H1 (cell line): ENCODE measurements around the gene FABP6. TPM values are rescaled to one million over a fixed set of nuclear protein-coding genes. Genes with fewer than 3 reads are reported as not detected.

Source experiments
- BACH1 ChIP-seq: IDR thresholded peaks from 2 replicates; pipeline ENCODE4 v1.6.1; 2012; ENCODE audit warnings: low read length, improper control_type of control experiment
- BRCA1 ChIP-seq: IDR thresholded peaks from 2 replicates; pipeline ENCODE4 v1.6.1; 2012; ENCODE audit warnings: low read depth, low read length, improper control_type of control experiment
- CEBPB ChIP-seq: IDR thresholded peaks from 2 replicates; pipeline ENCODE4 v1.6.1; 2012; ENCODE audit warnings: low read depth, low read length
- CHD1 ChIP-seq: IDR thresholded peaks from 2 replicates; pipeline ENCODE4 v1.6.1; 2012; ENCODE audit warnings: low read depth, low read length, improper control_type of control experiment
- CHD2 ChIP-seq: IDR thresholded peaks from 2 replicates; pipeline ENCODE4 v1.6.1; 2012; ENCODE audit warnings: low read length, improper control_type of control experiment
- CREB1 ChIP-seq: IDR thresholded peaks from 2 replicates; pipeline ENCODE4 v1.6.1; 2012; ENCODE audit warnings: inconsistent platforms
- EZH2 ChIP-seq: fragments of 200-600 bp; sonication (generic); IDR thresholded peaks from 2 replicates; pipeline ENCODE4 v1.7.1; 2012; ENCODE audit warnings: low read depth, mild to moderate bottlenecking, moderate library complexity, low read length, inconsistent platforms; ENCODE audit not compliant: severe bottlenecking
- JUN ChIP-seq: IDR thresholded peaks from 2 replicates; pipeline ENCODE4 v1.6.1; 2011; ENCODE audit warnings: low read depth, mild to moderate bottlenecking, improper control_type of control experiment, low read length
- JUND ChIP-seq: IDR thresholded peaks from 2 replicates; pipeline ENCODE4 v1.6.1; 2011; ENCODE audit warnings: mild to moderate bottlenecking, improper control_type of control experiment, low read length
- KDM1A ChIP-seq: fragments of 200-600, 300-600 bp; sonication (generic); IDR thresholded peaks from 2 replicates; pipeline ENCODE4 v1.7.1; 2016; ENCODE audit warnings: mild to moderate bottlenecking, low read length, borderline replicate concordance
- KDM5A ChIP-seq: fragments of 200-600 bp; IDR thresholded peaks from 2 replicates; pipeline ENCODE4 v1.7.1; 2012; ENCODE audit warnings: mild to moderate bottlenecking, low read length, inconsistent platforms, mixed read lengths
- NANOG ChIP-seq: IDR thresholded peaks from 2 replicates; pipeline ENCODE4 v1.6.1; 2011; ENCODE audit warnings: low read length, low read depth, mild to moderate bottlenecking, inconsistent platforms; ENCODE audit not compliant: insufficient read depth, poor library complexity, severe bottlenecking
- NRF1 ChIP-seq: IDR thresholded peaks from 2 replicates; pipeline ENCODE4 v1.6.1; 2011; ENCODE audit warnings: mild to moderate bottlenecking, low read depth, low read length, improper control_type of control experiment
- POLR2AphosphoS5 ChIP-seq: IDR thresholded peaks from 2 replicates; pipeline ENCODE4 v1.6.1; 2011; ENCODE audit warnings: low read depth, low read length
- POU5F1 ChIP-seq: IDR thresholded peaks from 2 replicates; pipeline ENCODE4 v1.6.1; 2011; ENCODE audit warnings: low read depth, mild to moderate bottlenecking, low read length, moderate library complexity
- RBBP5 ChIP-seq: IDR thresholded peaks from 2 replicates; pipeline ENCODE4 v1.7.1; 2012; ENCODE audit warnings: low read depth, mild to moderate bottlenecking, inconsistent platforms, low read length, moderate library complexity, borderline replicate concordance
- RXRA ChIP-seq: IDR thresholded peaks from 2 replicates; pipeline ENCODE4 v1.6.1; 2011; ENCODE audit warnings: low read depth, mild to moderate bottlenecking, low read length, moderate library complexity; ENCODE audit not compliant: insufficient read depth
- SP2 ChIP-seq: IDR thresholded peaks from 2 replicates; pipeline ENCODE4 v1.6.1; 2012; ENCODE audit warnings: mild to moderate bottlenecking, low read length, inconsistent platforms
- SP4 ChIP-seq: IDR thresholded peaks from 2 replicates; pipeline ENCODE4 v1.6.1; 2012; ENCODE audit warnings: low read length, inconsistent platforms
- SRF ChIP-seq: IDR thresholded peaks from 2 replicates; pipeline ENCODE4 v1.6.1; 2011; ENCODE audit warnings: mild to moderate bottlenecking, low read depth, low read length, moderate library complexity
- TAF7 ChIP-seq: optimal IDR thresholded peaks from 2 replicates; pipeline ENCODE3; 2011; ENCODE audit warnings: low read depth, mild to moderate bottlenecking, inconsistent platforms, low read length, moderate library complexity, borderline replicate concordance
- TEAD4 ChIP-seq: IDR thresholded peaks from 2 replicates; pipeline ENCODE4 v1.6.1; 2012; ENCODE audit warnings: low read depth, low read length, inconsistent platforms, mixed read lengths
- YY1 ChIP-seq: IDR thresholded peaks from 2 replicates; pipeline ENCODE4 v1.6.1; 2011; ENCODE audit warnings: low read depth, mild to moderate bottlenecking, low read length
- polyA plus RNA-seq, 7 experiments: library from polyadenylated mRNA; depleted of rRNA in 3 of 7; stranded (reverse) in 5 of 7; unstranded in 2 of 7; fragments of >200 nt in 5 of 7; fragments of 200-250 nt in 2 of 7; gene quantifications; 1 replicate in 5 of 7; 2 replicates in 1 of 7; 4 replicates in 1 of 7; pipeline versions ENCODE4 v1.2.1 to v1.2.3, GENCODE V29; 2011 to 2013; ENCODE audit warnings: missing spikeins in 2 of 7, mixed read lengths in 2 of 7
- total RNA-seq: library from RNA; stranded (reverse); fragmentation: NEBNext Ultra II Directional; extraction: Animal tissue kit (Norgen Biotek cat#: 25700); gene quantifications from 2 replicates; pipeline ENCODE4 v1.2.1, GENCODE V29; 2021

The FABP6 gene
- total and polyA plus RNA-seq, 2 of the 8 experiments (the other 6 are each of a cell fraction or from before 2014, with no cell fraction given) = 4.8 to 6.1 TPM

- TF ChIP-seq SRF = no peak
- peak; percentile 34; the same call in 1 of the 2 replicates for TF ChIP-seq POLR2AphosphoS5
- TF ChIP-seq CEBPB = no peak
- TF ChIP-seq SP2 = no peak
- TF ChIP-seq CHD1 = no peak
- TF ChIP-seq RXRA = 0 out of 2 replicates have a peak, but pooled peaks have one; percentile 44
- no peak for TF ChIP-seq NRF1
- TF ChIP-seq EZH2 = no peak
- 0 out of 2 replicates have a peak, but pooled peaks have one; percentile 87 for TF ChIP-seq RBBP5
- no peak for TF ChIP-seq CREB1
- TF ChIP-seq CHD2 = no peak
- TF ChIP-seq NANOG = no peak
- no peak for TF ChIP-seq BACH1
- TF ChIP-seq YY1 = peak; percentile 53
- no peak for TF ChIP-seq TAF7
- TF ChIP-seq TEAD4 = peak; percentile 93
- no peak for TF ChIP-seq SP4
- no peak for TF ChIP-seq KDM5A
- TF ChIP-seq KDM1A = peak; percentile 74; the same call in 1 of the 2 replicates
- TF ChIP-seq BRCA1 = no peak; the same call in 1 of the 2 replicates
- TF ChIP-seq JUND = no peak
- peak; percentile 94 for TF ChIP-seq POU5F1
- TF ChIP-seq JUN = no peak
These were observed 58.2 kb downstream of the FABP6 start (continued) for GRCh38 chr5:160287378-160288051.
